Mucosa of descending colon (tissue), 3 donors: Measurements from ENCODE around the gene CDY2A. TPM values are rescaled to one million over a fixed set of nuclear protein-coding genes. Genes with fewer than 3 reads are reported as not detected.

Experiments used
- total RNA-seq, 3 donors: library from RNA; stranded (reverse); fragmentation: NEBNext Ultra II Directional in 2 of 3; extraction: Animal tissue kit (Norgen Biotek cat#: 25700) in 2 of 3; gene quantifications; one replicate each; pipeline versions ENCODE4 v1.2.1 to v1.2.4, GENCODE V29; 2021 to 2023
- donor health status: DM: no; HTN: no; CAD: no; lungs with moderate emphysema.
- donor health status: DM: no; HTN: no; CAD: no.
- donor health status: DM: no; HTN: yes; CAD: no.

The CDY2A gene
- total RNA-seq, 3 donors from 2014 or later = not detected

Other genes with a start within 250 kb of the CDY2A start
- not detected for gene CDY2B, start 145.6 kb upstream of the CDY2A start, total RNA-seq